Measurements from ENCODE around the gene KAT2A.

DNA sequence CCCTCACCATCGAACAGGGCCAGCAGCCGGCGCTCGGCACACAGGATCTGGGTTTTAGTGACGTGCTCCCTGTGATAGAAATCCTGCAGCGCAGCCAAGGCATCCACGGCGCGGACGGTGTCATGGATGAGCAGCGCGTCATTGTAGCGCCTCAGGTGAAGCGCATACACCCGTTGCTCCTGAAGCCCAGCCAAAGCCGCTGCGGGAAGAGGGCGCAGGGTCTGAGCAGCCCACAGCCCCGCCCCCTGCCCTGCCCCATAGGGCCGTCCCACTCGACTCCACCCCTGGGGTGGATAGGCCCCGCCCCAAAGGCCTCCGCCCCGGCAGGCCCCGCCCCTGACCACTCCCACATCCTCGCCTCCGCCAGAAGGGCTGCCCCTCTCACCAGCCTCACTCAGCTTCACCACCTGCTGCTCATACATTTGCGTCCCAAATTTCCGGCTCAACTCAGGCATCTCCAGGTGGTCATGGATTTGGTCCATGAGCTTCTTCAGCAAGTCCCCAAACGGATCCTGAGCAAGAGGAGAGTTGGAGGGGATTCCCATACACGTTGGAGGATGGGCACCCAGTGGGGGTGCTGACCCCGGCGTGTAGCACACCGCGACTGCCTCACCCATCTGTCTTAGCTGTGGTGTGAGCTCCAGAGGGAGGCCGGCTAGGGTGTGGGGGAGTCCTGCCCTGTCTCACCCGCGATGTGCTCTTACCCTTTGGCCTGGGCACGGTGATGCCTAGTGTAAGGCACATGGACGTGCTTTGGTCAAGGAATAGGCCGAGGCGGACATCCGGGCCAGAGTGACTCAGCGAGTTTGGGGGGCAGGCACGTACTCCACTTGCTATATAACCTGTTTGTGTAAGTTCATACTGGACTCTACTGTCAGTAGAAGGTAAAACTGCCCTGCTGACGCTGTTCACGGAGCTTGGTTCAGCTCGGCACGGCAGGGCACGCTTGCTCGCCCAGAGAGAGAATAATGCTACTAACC lies 13.3 kb downstream of the KAT2A start:
- TF ChIP-seq GATA3 (IDR thresholded peaks at IDR 0.05; ENCODE audit: low read depth, low read length) (no peak), GATA2 (IDR thresholded peaks at IDR 0.05; ENCODE audit: low read depth, low read length) (no peak)
